ENCODE results near the gene RNF227.

The RNF227 gene

DNA sequence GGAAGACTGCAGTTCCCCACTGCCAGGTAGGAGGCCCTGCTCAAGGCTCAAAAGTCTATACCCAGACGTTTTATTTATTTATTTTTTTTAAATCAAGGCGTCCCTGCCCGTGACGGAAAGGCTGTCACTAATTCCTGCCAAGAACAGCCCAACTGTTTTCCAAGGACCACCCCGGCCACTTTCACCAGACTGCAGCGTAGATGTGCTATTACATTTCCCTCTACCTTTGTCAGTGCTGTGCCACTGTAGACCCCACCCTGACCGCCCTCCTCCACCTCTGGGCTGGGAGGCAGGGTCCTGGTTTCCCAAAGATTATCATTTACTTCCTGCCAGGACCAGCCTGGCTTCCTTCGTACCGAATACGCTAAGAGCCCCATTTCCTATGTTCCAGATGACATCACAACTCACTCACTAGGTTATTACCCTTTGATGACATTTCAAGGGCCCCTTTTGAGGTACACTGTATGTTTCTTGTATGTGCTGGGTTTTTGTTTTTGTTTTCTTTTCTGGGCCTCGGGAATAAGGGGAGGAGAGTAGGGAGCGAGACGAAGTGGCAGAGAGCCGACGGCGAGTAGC lies 6.3 kb upstream of the RNF227 start:
- no peak for DNase-seq (ENCODE audit: low spot score)
- TF ChIP-seq, protein P1, sequence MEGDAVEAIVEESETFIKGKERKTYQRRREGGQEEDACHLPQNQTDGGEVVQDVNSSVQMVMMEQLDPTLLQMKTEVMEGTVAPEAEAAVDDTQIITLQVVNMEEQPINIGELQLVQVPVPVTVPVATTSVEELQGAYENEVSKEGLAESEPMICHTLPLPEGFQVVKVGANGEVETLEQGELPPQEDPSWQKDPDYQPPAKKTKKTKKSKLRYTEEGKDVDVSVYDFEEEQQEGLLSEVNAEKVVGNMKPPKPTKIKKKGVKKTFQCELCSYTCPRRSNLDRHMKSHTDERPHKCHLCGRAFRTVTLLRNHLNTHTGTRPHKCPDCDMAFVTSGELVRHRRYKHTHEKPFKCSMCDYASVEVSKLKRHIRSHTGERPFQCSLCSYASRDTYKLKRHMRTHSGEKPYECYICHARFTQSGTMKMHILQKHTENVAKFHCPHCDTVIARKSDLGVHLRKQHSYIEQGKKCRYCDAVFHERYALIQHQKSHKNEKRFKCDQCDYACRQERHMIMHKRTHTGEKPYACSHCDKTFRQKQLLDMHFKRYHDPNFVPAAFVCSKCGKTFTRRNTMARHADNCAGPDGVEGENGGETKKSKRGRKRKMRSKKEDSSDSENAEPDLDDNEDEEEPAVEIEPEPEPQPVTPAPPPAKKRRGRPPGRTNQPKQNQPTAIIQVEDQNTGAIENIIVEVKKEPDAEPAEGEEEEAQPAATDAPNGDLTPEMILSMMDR (IDR thresholded peaks at IDR 0.05; ENCODE audit: borderline replicate concordance, control extremely low read depth, extremely low read depth, insufficient read depth, missing control alignments) = no peak
- in situ Hi-C loops (cut with MboI; ENCODE audit: low sequenced_read_pairs, unreplicated experiment) = no loop called here

DNA sequence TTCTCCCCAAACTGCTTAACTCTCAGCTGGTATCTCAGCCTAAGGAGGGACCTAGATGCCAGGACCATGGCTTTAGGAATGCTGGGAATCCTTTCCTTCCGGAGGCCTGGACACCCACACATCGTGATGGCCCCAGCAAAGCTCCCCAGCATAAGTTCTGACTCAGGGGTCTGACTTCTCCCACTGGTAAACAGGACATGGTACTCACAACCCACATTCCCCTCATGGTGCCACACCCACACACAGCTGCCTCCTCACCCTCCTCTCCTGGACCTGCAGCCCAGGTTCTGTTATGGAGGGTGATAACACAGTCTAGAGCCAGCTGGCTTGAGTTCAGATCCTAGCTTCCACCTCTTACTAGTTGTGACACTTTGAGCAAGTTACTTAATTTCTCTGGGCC lies 719 bp upstream of the RNF227 start:
- TF ChIP-seq, protein P1 (IDR thresholded peaks at IDR 0.05; ENCODE audit: borderline replicate concordance, control extremely low read depth, extremely low read depth, insufficient read depth, missing control alignments) = no peak
- no peak for DNase-seq (ENCODE audit: low spot score)
- in situ Hi-C loops (cut with MboI; ENCODE audit: low sequenced_read_pairs, unreplicated experiment) = no loop called here

DNA sequence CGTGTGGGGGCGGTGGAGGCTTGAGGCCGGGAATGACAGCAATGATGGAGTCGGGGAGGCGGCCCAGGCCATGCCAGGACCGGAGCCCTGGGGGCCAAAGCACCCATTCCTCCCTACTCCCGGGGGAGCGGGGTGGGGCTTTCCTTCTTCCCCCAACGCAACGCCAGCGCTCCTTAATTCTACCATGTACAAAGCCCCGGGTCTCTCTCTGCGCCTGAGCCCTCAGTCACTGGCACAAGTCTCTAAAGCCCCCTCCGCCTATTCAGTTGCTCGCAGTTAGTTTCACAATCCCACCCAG lies 245 bp upstream of the RNF227 start:
- in situ Hi-C loops (cut with MboI; ENCODE audit: low sequenced_read_pairs, unreplicated experiment) = no loop called here

DNA sequence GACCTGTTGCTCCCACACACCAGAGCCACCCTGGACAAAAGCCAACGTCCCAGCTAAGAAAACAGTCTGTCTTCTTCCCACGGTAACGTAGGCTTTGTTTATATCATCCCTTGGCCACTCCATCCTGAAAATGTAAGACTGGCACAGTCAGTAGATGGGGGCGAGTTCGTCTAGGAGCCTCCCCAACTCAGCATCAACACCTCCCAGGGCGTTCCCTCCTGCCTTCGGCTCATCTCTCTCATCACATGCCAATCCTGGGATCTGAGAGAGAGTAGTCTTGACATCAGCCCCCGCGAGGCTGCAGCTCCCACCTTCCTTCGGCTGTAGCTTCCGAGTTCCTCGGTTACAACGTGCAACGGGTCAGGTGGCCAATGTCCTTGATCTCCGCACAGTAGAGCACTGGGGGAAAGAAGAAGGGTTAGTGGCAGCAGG lies 894 bp downstream of the RNF227 start:
- TF ChIP-seq, protein P1 (IDR thresholded peaks at IDR 0.05; ENCODE audit: borderline replicate concordance, control extremely low read depth, extremely low read depth, insufficient read depth, missing control alignments) = no peak
- DNase-seq (ENCODE audit: low spot score) = no peak
- in situ Hi-C loops (cut with MboI; ENCODE audit: low sequenced_read_pairs, unreplicated experiment) = no loop called here

More for the DNA sequence above, 245 bp upstream of the RNF227 start:
- no peak for DNase-seq (ENCODE audit: low spot score)
- TF ChIP-seq, protein P1 (IDR thresholded peaks at IDR 0.05; ENCODE audit: borderline replicate concordance, control extremely low read depth, extremely low read depth, insufficient read depth, missing control alignments) = no peak

DNA sequence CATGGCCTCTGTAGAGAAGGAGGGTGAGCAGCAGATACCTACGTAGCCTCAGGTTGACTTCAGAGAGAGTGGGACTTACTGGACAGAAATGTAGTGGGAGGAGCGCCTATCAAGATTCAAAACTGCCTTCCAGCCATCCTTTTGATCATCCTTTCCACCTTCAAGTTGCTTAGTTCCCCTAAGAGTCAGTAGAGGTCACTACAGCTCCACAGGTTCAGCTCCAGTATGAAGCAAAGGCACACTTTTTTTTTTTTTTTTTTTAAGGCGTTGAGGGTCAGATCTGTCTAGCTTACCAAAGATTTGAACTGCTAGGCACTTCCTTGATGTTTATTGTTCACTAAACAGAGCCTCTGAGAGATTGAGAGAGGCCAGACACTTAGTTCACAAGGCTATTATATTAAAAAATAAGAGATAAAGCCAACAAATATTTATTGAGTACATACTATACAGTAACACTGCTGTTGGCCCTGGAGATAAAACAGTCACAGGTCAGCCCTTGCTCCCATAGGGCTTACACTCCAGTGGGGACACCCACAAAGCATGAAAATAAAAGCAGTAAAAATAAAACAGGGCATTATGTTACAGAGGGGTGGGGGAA lies 3.1 kb downstream of the RNF227 start:
- TF ChIP-seq, protein P1 (IDR thresholded peaks at IDR 0.05; ENCODE audit: borderline replicate concordance, control extremely low read depth, extremely low read depth, insufficient read depth, missing control alignments) = peak; percentile 56
- in situ Hi-C loops (cut with MboI; ENCODE audit: low sequenced_read_pairs, unreplicated experiment) = loop anchor here (5.0 kb wide), 1 partner anchor 74 kb away; no protein-coding TSS in a partner anchor
- DNase-seq (ENCODE audit: low spot score) = peak; percentile 81

DNA sequence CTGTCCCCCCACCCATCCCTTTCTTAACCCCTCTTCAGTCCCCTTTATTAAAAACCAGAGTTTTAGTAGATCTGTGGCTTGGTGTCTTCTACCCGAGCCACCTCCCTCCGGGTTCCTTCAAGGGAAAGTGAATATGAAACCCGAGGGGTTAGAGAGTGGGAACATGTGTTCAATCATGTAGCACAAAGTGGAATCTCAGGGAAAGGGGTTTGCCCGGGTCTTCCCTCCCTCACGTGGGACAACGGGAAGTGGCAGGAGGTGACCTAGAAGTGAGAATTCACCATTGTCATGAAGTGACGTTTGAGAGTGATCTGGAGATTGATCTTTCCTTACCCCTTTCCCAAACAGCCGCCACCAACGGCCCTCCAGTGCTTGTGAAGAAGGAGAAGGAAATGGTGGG lies 5.0 kb downstream of the RNF227 start:
- in situ Hi-C loops (cut with MboI; ENCODE audit: low sequenced_read_pairs, unreplicated experiment) = loop anchor here (5.0 kb wide), 1 partner anchor 76 kb away; no protein-coding TSS in a partner anchor
- TF ChIP-seq, protein P1 (IDR thresholded peaks at IDR 0.05; ENCODE audit: borderline replicate concordance, control extremely low read depth, extremely low read depth, insufficient read depth, missing control alignments) = no peak
- no peak for DNase-seq (ENCODE audit: low spot score)

All from GM13976 (cell line).